ENCODE results near the gene INSIG1. TPM values are rescaled to one million over a fixed set of nuclear protein-coding genes. Genes with fewer than 3 reads are reported as not detected.

INSIG1 gene
- total RNA-seq: 10 to 100 TPM; 26.2 to 61.8 (median 31.6) TPM
- 10 to 100 TPM; 15.8 to 20.5 (median 18.6) TPM for polyA plus RNA-seq
- long read RNA-seq, donor 1, transcript INSIG1-201 (6 exons, 3,010 nt): major isoform, 9 of 10 reads
- long read RNA-seq, donor 1, partial matches to known transcripts: 0 of 10 reads
- long read RNA-seq, donor 1, other reads (novel, unspliced or antisense): 0 of 10 reads
- long read RNA-seq, donor 2, transcript INSIG1-201 (6 exons, 3,010 nt): major isoform, 7 of 7 reads
- long read RNA-seq, donor 2, partial matches to known transcripts: 0 of 7 reads
- long read RNA-seq, donor 2, other reads (novel, unspliced or antisense): 0 of 7 reads

DNA sequence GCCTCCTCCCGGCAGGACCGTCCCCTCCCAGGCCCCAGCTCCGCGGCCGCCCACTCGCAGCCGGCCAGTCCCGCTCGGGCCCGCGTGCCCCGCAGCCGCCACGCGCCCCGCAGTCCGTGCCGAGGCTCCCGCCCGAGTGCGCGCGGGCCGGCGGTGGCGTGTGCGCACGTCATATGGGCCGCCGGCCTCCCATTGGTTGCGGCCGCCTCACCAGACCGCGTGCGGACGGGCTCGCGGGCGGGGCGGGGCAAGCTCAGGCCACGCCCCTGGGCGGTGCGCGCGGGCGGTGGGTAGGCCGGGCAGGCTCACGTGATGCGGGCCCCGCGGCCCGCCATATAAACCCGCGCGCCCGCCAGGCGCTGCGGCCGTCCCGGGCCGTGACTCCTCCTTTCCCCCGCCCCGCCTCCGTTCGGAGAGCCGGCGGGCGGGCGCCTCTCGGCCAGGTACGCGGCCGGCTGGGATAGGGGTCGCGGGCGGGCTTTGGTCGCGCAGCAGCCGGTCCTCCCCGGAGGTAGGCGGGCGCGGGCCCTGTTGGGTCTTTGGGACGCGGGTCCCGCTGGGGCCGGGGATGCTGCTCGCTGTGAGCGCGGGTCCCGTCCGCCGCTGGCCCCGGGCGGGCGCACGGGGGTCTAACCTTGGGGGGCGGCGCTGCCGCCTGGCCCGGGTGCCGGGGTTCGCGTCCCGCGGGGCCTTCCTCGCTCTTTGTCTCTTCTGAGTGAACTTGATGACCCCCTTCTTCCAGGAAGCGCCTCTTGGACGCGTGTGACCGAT is at the start of gene INSIG1:
Gene INSIG1 (plus strand): TSS at position 362 of the 771 bp plus-strand sequence. CDS start 408 bp downstream, at position 770.
- 0% methylated on average over 15 to 111 of the region's 111 CpGs for WGBS, 5 donors
- peak within 1 kb of the TSS; percentile 73 to 100 (median 98) for H3K27ac ChIP-seq
- peak; percentile 97 for DNase-seq

DNA sequence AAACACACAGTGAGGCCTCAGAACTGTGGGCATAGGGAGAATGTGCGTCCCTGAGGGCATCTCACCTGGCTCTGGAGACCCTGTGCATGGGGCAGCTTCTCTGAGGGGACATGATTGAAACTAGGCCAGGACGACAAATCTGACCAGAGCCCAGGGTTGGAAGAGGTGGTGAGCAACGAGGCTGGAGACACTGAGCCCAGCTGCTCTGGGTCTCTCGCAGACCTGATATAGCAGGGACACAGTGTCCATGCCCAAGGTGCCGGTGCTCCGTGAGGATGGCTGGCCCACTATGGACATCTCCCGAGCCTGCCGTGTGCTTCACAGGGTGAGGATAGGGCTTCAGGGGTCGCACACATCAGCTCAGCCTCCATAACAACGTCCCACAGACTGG is 49.3 kb upstream of the INSIG1 start:
- Histone ChIP-seq H3K36me3 (no peaks in the 10 kb centered on the region), H3K4me1 (no peaks in the 10 kb centered on the region), H3K9me3 (no peaks in the 10 kb centered on the region), H3K27ac (no peak overlapping the region), H3K27me3 (replicated peaks in 1 of 7) (peaks cover 0 to 31% (median 0%) of the 10 kb centered on the region in 7 donors), H3K4me3 (no peak overlapping the region)
- TF ChIP-seq, protein P1, sequence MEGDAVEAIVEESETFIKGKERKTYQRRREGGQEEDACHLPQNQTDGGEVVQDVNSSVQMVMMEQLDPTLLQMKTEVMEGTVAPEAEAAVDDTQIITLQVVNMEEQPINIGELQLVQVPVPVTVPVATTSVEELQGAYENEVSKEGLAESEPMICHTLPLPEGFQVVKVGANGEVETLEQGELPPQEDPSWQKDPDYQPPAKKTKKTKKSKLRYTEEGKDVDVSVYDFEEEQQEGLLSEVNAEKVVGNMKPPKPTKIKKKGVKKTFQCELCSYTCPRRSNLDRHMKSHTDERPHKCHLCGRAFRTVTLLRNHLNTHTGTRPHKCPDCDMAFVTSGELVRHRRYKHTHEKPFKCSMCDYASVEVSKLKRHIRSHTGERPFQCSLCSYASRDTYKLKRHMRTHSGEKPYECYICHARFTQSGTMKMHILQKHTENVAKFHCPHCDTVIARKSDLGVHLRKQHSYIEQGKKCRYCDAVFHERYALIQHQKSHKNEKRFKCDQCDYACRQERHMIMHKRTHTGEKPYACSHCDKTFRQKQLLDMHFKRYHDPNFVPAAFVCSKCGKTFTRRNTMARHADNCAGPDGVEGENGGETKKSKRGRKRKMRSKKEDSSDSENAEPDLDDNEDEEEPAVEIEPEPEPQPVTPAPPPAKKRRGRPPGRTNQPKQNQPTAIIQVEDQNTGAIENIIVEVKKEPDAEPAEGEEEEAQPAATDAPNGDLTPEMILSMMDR (IDR thresholded peaks at IDR 0.05 in 8 of 11, conservative IDR thresholded peaks at IDR 0.05 in 3 of 11): no peak
- TF ChIP-seq POLR2A (IDR thresholded peaks at IDR 0.05): no peak
- no peak for TF ChIP-seq POLR2AphosphoS5 (IDR thresholded peaks at IDR 0.05)
- intact Hi-C loops (cut with DNase I; ENCODE audit: low total_unique reads): no loop called here
- DNase-seq: peak; percentile 57
- WGBS, 5 donors: 72 to 91% (median 83%) methylated on average over 8 to 10 of the region's 10 CpGs

More for the DNA sequence above, at the start of gene INSIG1:
- no peaks in the 10 kb centered on the region for H3K27me3 ChIP-seq (replicated peaks in 1 of 7)
- H3K36me3 ChIP-seq: peaks cover 0 to 22% (median 4%) of the 10 kb centered on the region in 6 donors
- TF ChIP-seq POLR2A (IDR thresholded peaks at IDR 0.05) (peak; percentile 42 to 92 (median 90)), POLR2AphosphoS5 (IDR thresholded peaks at IDR 0.05) (peak; percentile 88 to 92 (median 92))
- TF ChIP-seq, protein P1 (IDR thresholded peaks at IDR 0.05 in 8 of 11, conservative IDR thresholded peaks at IDR 0.05 in 3 of 11): peak in 1 of 11 experiments; percentile 8
- intact Hi-C loops (cut with DNase I; ENCODE audit: low total_unique reads): loop anchor here (5.0 kb wide), 1 partner anchor 90 kb away; no protein-coding TSS in a partner anchor
- H3K4me3 ChIP-seq: peak within 1 kb of the TSS; percentile 71 to 98 (median 91)
- H3K9me3 ChIP-seq: no peaks in the 10 kb centered on the region
- peaks cover 11 to 52% (median 38%) of the 10 kb centered on the region in 6 donors for H3K4me1 ChIP-seq

DNA sequence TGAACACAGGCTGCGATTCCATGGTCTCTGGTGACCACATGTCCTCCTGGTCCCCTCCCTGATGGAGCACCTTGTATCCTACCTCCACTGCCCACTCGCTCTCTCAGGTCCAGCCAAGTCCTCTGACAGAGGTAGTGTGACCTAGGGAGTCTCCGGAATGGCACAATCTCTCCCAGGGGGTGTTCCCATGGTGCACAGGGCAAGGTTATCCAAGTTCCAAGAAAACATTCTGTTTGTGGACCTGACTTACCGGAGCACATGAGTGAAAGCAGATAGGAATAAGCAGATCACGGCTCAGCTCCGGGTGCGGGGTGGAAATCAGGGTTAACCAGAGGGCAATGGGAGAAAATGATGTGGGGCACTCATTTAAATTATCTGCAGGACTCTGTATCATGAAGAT is 45.8 kb upstream of the INSIG1 start:
- H3K4me3 ChIP-seq: no peak overlapping the region
- no peak overlapping the region for H3K27ac ChIP-seq
- WGBS, 5 donors: 78 to 88% (median 79%) methylated on average over 7 of the region's 7 CpGs
- no peaks in the 10 kb centered on the region for H3K4me1 ChIP-seq
- H3K36me3 ChIP-seq: no peaks in the 10 kb centered on the region
- intact Hi-C loops (cut with DNase I; ENCODE audit: low total_unique reads): no loop called here
- no peaks in the 10 kb centered on the region for H3K9me3 ChIP-seq
- peak; percentile 43 for DNase-seq
- H3K27me3 ChIP-seq (replicated peaks in 1 of 7): peaks cover 0 to 36% (median 0%) of the 10 kb centered on the region in 7 donors
- TF ChIP-seq POLR2AphosphoS5 (IDR thresholded peaks at IDR 0.05) (no peak), POLR2A (IDR thresholded peaks at IDR 0.05) (no peak)
- TF ChIP-seq, protein P1 (IDR thresholded peaks at IDR 0.05 in 8 of 11, conservative IDR thresholded peaks at IDR 0.05 in 3 of 11): no peak
